ENCODE measurements around the gene TLE4. TPM values are rescaled to one million over a fixed set of nuclear protein-coding genes. Genes with fewer than 3 reads are reported as not detected.
A peak's percentile ranks its signal among the peaks of the same experiment; 100 is the strongest.

TLE4 gene
- total and polyA plus RNA-seq, 2 of the 4 experiments (the other 2 are of a cell fraction) = 68.0 to 78.1 TPM

GRCh38 chr9:79688363-79688762 lies 116.6 kb downstream of the TLE4 start:
- Histone ChIP-seq H3K14ac (replicated peaks; ENCODE audit: low read depth, low read length) (no peak overlapping the region), H3K79me1 (ENCODE audit: low read depth in 1 of 2, low read length in 2 of 2) (peaks cover 33 to 51% of the 10 kb centered on the region in 2 experiments), H3K4ac (ENCODE audit: low read depth, low read length) (no peak overlapping the region), H3K18ac (ENCODE audit: low read depth, low read length) (no peak overlapping the region), H2BK5ac (ENCODE audit: low read depth, low read length, poor library complexity, severe bottlenecking) (no peak overlapping the region), H2AK5ac (ENCODE audit: low read depth, low read length) (no peak overlapping the region), H3K27ac (ENCODE audit: insufficient read depth, low read length) (no peak overlapping the region), H2AFZ (replicated peaks; ENCODE audit: low read length, poor library complexity) (no peak overlapping the region), H3K9me1 (ENCODE audit: insufficient read depth, low read length) (peaks cover 22% of the 10 kb centered on the region), H2AK9ac (replicated peaks; ENCODE audit: low read depth, low read length, poor library complexity) (no peak overlapping the region), H3K23ac (ENCODE audit: low read depth, low read length) (no peak overlapping the region), H3K36me3 (ENCODE audit: control insufficient read depth, insufficient read depth, low read length) (peaks cover 7% of the 10 kb centered on the region), H2BK15ac (ENCODE audit: low read depth, low read length) (no peak overlapping the region), H3K4me3 (ENCODE audit: insufficient read depth, low read depth, low read length) (no peak overlapping the region), H3K27me3 (ENCODE audit: control insufficient read depth, insufficient read depth, low read length) (no peaks in the 10 kb centered on the region), H4K5ac (ENCODE audit: low read depth, low read length) (no peak overlapping the region), H4K20me1 (ENCODE audit: insufficient read depth, low read length) (peaks cover 6% of the 10 kb centered on the region; the same call in 1 of the 2 replicates), H3K4me1 (ENCODE audit: control insufficient read depth, insufficient read depth, low read length) (peaks cover 20% of the 10 kb centered on the region), H4K91ac (ENCODE audit: insufficient read depth, low read depth, low read length) (no peak overlapping the region), H3K56ac (ENCODE audit: extremely low read depth, insufficient read depth, low read length) (no peak overlapping the region), H3K4me2 (ENCODE audit: low read depth, low read length) (no peak overlapping the region), H3K9ac (ENCODE audit: low read depth, low read length) (no peak overlapping the region), H2BK120ac (ENCODE audit: low read depth, low read length) (no peak overlapping the region), H3K9me3 (ENCODE audit: control insufficient read depth, insufficient read depth, low read length) (no peaks in the 10 kb centered on the region), H2BK20ac (ENCODE audit: low read depth, low read length) (no peak overlapping the region), H4K8ac (ENCODE audit: low read depth in 2 of 2, low read length in 2 of 2) (no peak overlapping the region)
- TF ChIP-seq MXI1 (IDR thresholded peaks at IDR 0.05; ENCODE audit: borderline replicate concordance, low read depth, low read length) (no peak), BHLHE40 (IDR thresholded peaks at IDR 0.05; ENCODE audit: low read depth, low read length) (no peak), RCOR1 (IDR thresholded peaks at IDR 0.05; ENCODE audit: insufficient replicate concordance, low read length) (no peak), MAFK (IDR thresholded peaks at IDR 0.05; ENCODE audit: low read depth, low read length) (peak; percentile 92)
- ChIA-PET POLR2A (ENCODE audit: unreplicated experiment) (no interaction called here), CTCF (no interaction called here)
- WGBS, 2 experiments (ENCODE audit: extremely low coverage in 2 of 2, insufficient read length in 1 of 2) = no CpG with 5 or more reads among the region's 4 CpGs
- dilution Hi-C loops (cut with HindIII; ENCODE audit: low sequenced_read_pairs, unreplicated experiment) (no loop called here), intact Hi-C loops (cut with micrococcal nuclease) (no loop called here), in situ Hi-C loops (cut with MboI; ENCODE audit: low sequenced_read_pairs) (no loop called here)
- DNase-seq (no peak), ATAC-seq (ENCODE audit: low read depth) (no peak)
- BruUV-seq (replicated peaks) = no TSS peak

All from IMR-90 (cell line).